Measurements from ENCODE around the gene MYEF2.

- TF ChIP-seq CTCF (IDR thresholded peaks at IDR 0.05; ENCODE audit: extremely low read depth in 1 of 2, insufficient read depth in 1 of 2, low read depth in 1 of 2, low read length in 2 of 2), result no peak
- TF ChIP-seq POLR2AphosphoS5 (IDR thresholded peaks at IDR 0.05; ENCODE audit: insufficient read depth, low read depth, low read length), result no peak
- TF ChIP-seq POLR2A (IDR thresholded peaks at IDR 0.05; ENCODE audit: low read depth, low read length), result no peak
- no peak for TF ChIP-seq EZH2 (IDR thresholded peaks at IDR 0.05; ENCODE audit: borderline replicate concordance, low read depth, low read length, severe bottlenecking)
- no peak for TF ChIP-seq MAX (IDR thresholded peaks at IDR 0.05; ENCODE audit: insufficient read depth, insufficient read length)
Measured at GRCh38 chr15:48143856-48144255, 34.2 kb downstream of the MYEF2 start.
